Lower leg skin (tissue), 3 donors: Measurements from ENCODE around the gene CLGN.

Experiments used
- CTCF ChIP-seq, 3 donors: fragments of 450-650 bp; IDR thresholded peaks; one replicate each; pipeline ENCODE4 v1.5.1; 2016; ENCODE audit warnings: antibody characterized with exemption in 3 of 3, mild to moderate bottlenecking in 3 of 3, moderate library complexity in 2 of 3
- POLR2A ChIP-seq, 2 donors: fragments of 450-650 bp; IDR thresholded peaks; one replicate each; pipeline ENCODE4 v1.6.1; 2016 to 2017; ENCODE audit warnings: antibody characterized with exemption in 2 of 2, mild to moderate bottlenecking in 1 of 2, moderate library complexity in 1 of 2

DNA sequence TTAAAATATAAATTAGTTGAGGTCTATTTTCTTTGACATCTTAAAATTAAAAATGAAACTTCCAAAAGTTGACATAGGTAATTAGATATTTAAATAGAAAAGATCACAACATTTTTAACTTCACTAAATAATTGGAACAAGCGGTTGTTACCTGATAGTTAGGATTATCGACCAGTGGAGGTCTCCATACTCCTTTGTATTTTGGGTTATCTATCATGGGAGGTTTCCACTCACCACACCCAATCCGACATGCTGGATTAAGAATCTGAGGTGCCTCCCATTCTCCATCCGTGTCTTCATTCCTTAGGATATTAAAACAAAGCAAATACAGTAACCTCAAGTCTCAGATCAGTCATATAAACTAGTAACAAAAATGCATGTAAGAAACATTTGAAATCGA lies 31.8 kb downstream of the CLGN start:
- TF ChIP-seq CTCF (IDR thresholded peaks at IDR 0.05): no peak
- TF ChIP-seq POLR2A (IDR thresholded peaks at IDR 0.05): no peak
